Measurements from ENCODE around the gene LMAN2L.

DNA sequence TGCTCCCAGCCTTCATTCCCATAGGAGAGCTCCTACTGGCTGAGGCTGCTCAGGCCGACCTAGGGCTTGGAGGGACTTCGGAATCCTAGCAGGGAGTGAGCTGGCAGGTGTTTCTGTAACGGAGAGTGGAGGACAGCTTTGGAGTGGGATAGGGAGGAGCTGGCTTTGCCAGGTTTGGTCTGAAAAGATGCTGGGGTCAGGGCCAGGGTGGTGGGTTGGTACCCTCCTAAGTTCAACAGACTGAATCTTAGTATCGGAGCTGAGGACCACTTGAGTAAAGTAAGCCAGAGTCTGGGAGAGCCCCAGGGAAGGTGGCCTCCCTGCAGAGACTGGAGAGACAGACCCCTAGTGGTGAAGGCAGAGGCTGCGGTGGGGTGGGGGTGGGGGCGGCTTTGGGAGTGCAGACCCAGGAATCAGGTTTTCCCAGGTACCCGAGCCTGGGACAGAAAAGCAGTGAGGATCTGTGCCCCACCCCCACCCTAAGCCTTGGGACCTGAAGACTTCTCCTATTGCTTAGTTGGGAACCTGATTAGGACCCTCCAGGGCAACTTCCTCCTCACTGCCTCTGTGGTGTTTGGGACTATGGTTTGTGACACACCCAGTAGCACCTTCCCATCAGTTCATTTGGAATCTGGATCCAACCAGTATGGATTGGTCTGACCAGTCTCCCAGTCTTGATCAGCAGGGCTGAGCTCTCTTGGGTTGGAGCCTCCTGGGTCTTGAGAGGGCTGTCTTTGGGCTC, 23.8 kb upstream of the LMAN2L start:
- TF ChIP-seq CTCF (IDR thresholded peaks at IDR 0.05), result peak in 2 of 4 experiments; percentile 9 to 56
- TF ChIP-seq POLR2AphosphoS5 (IDR thresholded peaks at IDR 0.05), result no peak
- TF ChIP-seq EP300 (IDR thresholded peaks at IDR 0.05), result no peak
